ENCODE results near the gene UBXN4.

The UBXN4 gene

DNA sequence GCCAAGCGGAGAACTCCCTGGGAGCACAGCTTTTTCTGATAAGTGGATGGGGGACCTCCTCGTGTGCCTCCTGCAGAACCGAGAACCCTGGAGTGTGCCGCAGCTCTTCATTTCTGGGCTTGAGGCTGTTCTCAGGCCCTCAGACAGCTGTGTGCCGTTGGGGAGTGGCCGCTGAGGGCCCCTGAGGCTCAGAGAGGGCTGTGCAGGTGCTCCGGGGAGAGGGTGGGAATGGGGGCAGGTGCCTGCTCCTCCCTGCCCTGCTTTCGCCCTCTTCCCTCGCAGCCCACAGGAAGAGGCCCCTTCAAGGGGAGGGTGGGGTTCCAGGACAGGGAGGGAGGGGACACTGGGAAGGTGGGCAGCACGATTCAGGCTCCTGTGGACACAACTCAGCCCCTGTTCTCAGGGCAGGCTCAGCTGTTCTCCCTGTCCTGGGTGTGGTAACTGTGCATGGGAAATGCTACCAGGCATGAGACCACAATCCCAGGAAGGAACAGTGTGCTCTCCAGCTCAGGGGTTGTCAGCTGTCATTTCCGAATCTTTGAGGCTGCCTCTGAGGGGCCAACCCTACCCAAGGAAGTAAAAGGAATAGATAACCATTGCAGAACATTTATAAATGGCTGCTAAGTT lies 84.0 kb downstream of the UBXN4 start:
- no peak overlapping the region for H3K4me3 ChIP-seq (ENCODE audit: low read depth, low read length)
- TF ChIP-seq, protein P1, sequence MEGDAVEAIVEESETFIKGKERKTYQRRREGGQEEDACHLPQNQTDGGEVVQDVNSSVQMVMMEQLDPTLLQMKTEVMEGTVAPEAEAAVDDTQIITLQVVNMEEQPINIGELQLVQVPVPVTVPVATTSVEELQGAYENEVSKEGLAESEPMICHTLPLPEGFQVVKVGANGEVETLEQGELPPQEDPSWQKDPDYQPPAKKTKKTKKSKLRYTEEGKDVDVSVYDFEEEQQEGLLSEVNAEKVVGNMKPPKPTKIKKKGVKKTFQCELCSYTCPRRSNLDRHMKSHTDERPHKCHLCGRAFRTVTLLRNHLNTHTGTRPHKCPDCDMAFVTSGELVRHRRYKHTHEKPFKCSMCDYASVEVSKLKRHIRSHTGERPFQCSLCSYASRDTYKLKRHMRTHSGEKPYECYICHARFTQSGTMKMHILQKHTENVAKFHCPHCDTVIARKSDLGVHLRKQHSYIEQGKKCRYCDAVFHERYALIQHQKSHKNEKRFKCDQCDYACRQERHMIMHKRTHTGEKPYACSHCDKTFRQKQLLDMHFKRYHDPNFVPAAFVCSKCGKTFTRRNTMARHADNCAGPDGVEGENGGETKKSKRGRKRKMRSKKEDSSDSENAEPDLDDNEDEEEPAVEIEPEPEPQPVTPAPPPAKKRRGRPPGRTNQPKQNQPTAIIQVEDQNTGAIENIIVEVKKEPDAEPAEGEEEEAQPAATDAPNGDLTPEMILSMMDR (conservative IDR thresholded peaks at IDR 0.05; ENCODE audit: low read depth, low read length): no peak

DNA sequence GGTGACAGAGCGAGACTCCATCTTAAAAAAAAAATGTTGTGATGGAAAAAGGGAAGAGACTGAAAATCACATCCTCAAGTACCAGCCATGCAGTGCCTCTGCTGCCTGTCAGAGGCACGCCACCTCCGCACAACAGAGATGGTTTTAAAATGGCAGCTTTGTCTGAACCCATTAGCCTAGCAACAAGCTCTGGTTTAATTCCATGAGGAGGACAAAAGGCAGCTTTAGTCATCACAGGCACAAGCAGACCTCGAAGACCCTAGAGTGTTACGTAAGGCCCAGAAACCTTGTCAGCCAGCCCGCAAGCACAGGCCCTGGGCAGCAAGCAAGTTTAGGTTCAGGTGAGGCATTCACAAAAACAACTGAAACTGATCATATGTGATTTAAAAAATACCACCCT lies 84.9 kb downstream of the UBXN4 start:
- no peak overlapping the region for H3K4me3 ChIP-seq (ENCODE audit: low read depth, low read length)
- DNase-seq (ENCODE audit: low read depth): no peak
- TF ChIP-seq, protein P1 (conservative IDR thresholded peaks at IDR 0.05; ENCODE audit: low read depth, low read length): no peak

More for the DNA sequence above, 84.0 kb downstream of the UBXN4 start:
- DNase-seq (ENCODE audit: low read depth): no peak

DNA sequence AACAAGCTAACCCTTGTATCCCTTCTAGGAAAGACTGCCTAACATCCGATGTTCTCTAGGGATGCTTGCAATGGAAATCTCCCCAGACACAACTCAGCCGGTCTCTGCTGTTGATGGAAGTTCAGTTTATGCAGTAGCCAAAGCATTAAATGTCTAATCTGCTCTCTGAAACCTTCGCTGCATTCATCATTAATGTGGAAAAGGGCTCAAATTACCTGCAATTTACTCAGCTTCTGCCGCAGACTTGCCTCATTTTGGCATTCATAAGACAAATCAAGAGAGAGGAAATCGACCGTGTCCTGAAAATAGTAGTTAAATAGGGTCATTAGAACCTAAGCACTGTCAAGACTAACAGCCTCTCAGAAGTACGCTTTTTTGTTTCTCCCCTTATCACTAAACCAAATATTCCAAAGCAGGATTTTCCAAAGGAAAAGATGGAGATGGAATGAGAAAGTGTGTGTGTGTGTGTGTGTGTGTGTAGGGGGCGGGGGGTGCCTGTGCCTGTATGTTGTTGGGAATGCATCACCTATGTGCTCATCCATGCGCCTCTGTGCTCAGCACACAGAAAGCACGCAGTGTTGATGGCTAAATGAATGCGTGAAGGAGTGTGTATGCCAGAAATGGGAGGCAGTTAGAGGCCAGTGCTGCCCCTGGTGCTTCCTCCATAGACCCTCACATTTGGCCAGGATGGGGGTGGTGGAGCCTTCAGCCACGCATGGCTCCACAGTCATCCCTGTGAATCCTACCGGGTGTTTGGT lies 87.9 kb downstream of the UBXN4 start:
- no peak overlapping the region for H3K4me3 ChIP-seq (ENCODE audit: low read depth, low read length)
- TF ChIP-seq, protein P1 (conservative IDR thresholded peaks at IDR 0.05; ENCODE audit: low read depth, low read length): no peak
- no peak for DNase-seq (ENCODE audit: low read depth)

DNA sequence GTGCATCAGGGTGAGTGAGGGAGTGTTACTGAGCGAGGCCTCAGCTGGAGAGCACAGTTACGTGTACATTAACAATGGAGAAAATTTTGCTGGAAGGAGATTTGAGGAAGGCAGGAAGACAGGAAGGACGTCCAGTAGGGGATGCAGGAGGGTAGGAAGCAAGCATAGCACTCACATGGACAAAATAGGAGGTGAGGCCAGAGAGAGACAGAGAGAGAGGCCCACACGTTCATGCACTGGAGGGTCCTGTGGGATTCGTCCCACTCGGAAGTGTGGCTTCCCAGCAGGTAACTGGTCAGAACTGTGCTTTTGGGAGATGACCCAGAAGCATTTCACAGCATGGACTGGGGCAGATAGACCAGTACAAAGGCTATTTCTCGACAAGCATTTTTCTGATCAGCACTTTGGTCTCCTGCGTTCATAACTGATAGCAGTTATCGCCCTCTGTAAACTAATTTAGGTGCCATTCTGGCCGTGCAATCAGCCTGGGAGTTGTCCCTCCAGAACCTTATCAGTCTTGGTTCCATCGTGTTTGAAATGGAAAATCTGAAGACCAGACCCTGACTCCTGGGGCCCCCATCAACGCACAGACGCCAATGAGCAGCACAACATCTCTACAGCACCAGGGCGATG lies 89.6 kb downstream of the UBXN4 start:
- no peak for DNase-seq (ENCODE audit: low read depth)
- H3K4me3 ChIP-seq (ENCODE audit: low read depth, low read length): no peak overlapping the region

DNA sequence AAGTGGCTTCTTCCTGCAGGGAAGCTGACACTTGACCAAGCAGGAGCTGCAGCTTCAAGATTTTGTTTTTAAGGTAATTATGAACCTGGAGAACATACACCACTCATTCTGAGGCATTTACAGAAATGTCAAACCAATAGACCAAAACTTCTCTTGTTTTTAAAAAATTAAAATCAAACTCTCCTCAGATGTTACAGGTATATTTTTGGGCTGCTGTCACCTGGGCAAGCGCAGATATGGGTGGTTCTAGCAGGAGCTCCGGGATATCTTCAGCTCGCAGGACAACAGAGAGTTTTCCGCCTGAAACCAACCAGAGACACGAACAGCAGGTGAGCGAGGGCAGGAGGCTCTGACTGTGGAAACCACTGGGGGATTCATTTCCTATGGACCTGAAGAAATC lies 91.2 kb downstream of the UBXN4 start:
- H3K4me3 ChIP-seq (ENCODE audit: low read depth, low read length): no peak overlapping the region
- no peak for DNase-seq (ENCODE audit: low read depth)
- TF ChIP-seq, protein P1 (conservative IDR thresholded peaks at IDR 0.05; ENCODE audit: low read depth, low read length): no peak

More for the DNA sequence above, 89.6 kb downstream of the UBXN4 start:
- TF ChIP-seq, protein P1 (conservative IDR thresholded peaks at IDR 0.05; ENCODE audit: low read depth, low read length): no peak
